Heart right ventricle (tissue), 16 donors: Measurements from ENCODE around the gene GCK. TPM values are rescaled to one million over a fixed set of nuclear protein-coding genes. Genes with fewer than 3 reads are reported as not detected.
A peak's percentile ranks its signal among the peaks of the same experiment; 100 is the strongest.

ENCODE experiments used
- ATAC-seq, 8 donors: fragments of 200-7000 bp; cut with Tn5 transposase; one replicate each; pipeline ENCODE4 v1.9.1; 2020; ENCODE audit warnings: mild to moderate bottlenecking in 8 of 8, moderate library complexity in 8 of 8, moderate number of reproducible peaks in 1 of 8
- DNase-seq, 2 donors: peaks; one replicate each; pipeline ENCODE4 v3.0.0-alpha.2; 2020
- H3K27ac ChIP-seq, 10 donors: fragments of 200-600 bp; sonication (generic) in 2 of 10; one replicate each; pipeline versions ENCODE4 v1.5.0 to v1.8.0; 2020 to 2022; ENCODE audit warnings: mild to moderate bottlenecking in 3 of 10
- H3K27me3 ChIP-seq, 7 donors: fragments of 200-600 bp; one replicate each; pipeline ENCODE4 v1.8.0; 2021 to 2022; ENCODE audit warnings: mild to moderate bottlenecking in 2 of 7
- H3K36me3 ChIP-seq, 9 donors: fragments of 200-600 bp; sonication (generic) in 1 of 9; one replicate each; pipeline versions ENCODE4 v1.5.0 to v1.8.0; 2020 to 2022; ENCODE audit warnings: mild to moderate bottlenecking in 2 of 9
- H3K4me1 ChIP-seq, 9 donors: fragments of 200-600 bp; sonication (generic) in 1 of 9; one replicate each; pipeline versions ENCODE4 v1.5.0 to v1.8.0; 2020 to 2022; ENCODE audit warnings: mild to moderate bottlenecking in 4 of 9
- H3K4me3 ChIP-seq, 10 donors: fragments of 200-600 bp; sonication (generic) in 2 of 10; one replicate each; pipeline versions ENCODE4 v1.5.0 to v1.8.0; 2020 to 2022; ENCODE audit warnings: mild to moderate bottlenecking in 7 of 10, moderate library complexity in 2 of 10
- H3K9me3 ChIP-seq, 11 donors: fragments of 200-600 bp in 10 of 11; sonication (generic) in 2 of 11; one replicate each; pipeline versions ENCODE4 v1.5.0 to v1.8.0; 2013 to 2022; ENCODE audit warnings: mild to moderate bottlenecking in 2 of 11, control low read depth in 1 of 11, moderate library complexity in 1 of 11
- WGBS, 2 donors: extraction: QIAGEN DNeasy Blood & Tissue Kit; methylation state at CpG; one replicate each; pipeline ENCODE4 v1.1.7; 2013; ENCODE audit warnings: inconsistent platforms in 1 of 2; 5-methylcytosine and 5-hydroxymethylcytosine counted together
- intact Hi-C, 10 donors: fragments of 100-400 bp; cut with DNase I; formaldehyde crosslinking; loops; one replicate each; pipeline versions ENCODE4 v1.11.1 to v1.14.2; 2022
- polyA plus RNA-seq, 2 donors: library from polyadenylated mRNA; stranded (reverse); fragments of 200-250 nt; gene quantifications; one replicate each; pipeline ENCODE4 v1.2.3, GENCODE V29; 2013
- total RNA-seq, 10 donors: library from RNA; stranded (reverse); fragmentation: NEBNext Ultra II Directional in 3 of 10; extraction: Animal tissue kit (Norgen Biotek cat#: 25700) in 3 of 10; gene quantifications; one replicate each; pipeline versions ENCODE4 v1.2.1 to v1.2.4, GENCODE V29; 2021 to 2023
- TF ChIP-seq, protein P1 (sequence below), 9 donors: fragments of 200-600 bp; sonication (generic) in 2 of 9; IDR thresholded peaks; one replicate each; pipeline versions ENCODE4 v1.5.0 to v1.8.0; 2021 to 2022; ENCODE audit warnings: antibody characterized with exemption in 9 of 9, mild to moderate bottlenecking in 5 of 9, moderate library complexity in 1 of 9
- donor health status: Arrhythmogenic right ventricular cardiomyopathy.
- donor health status: ischemic (EF 13 %, LVEDD 7.1; RV severe dilation, severe dysfunction).
- donor health status: healthy with polysubstance abuse.
- donor health status: DM: no; HTN: yes; CAD: no.
- donor health status: DM: no; HTN: no; CAD: no.
- donor health status: ischemic (EF 25% LVEDD 6.9; RV normal size, moderate dysfunction).
- donor health status: ischemic (EF 25% LVEDD 5.7; RV mildly dilated, moderate dysfunction).
- donor health status: healthy.
- donor health status: DM: yes; HTN: yes; CAD: no.
- donor health status: Ischemic cardiomyopathy.
- donor health status: ischemic (EF 35%, LVEDD 5.7; RV mildly dilated, moderate dysfunction).
- donor health status: nonischemic (EF 11% LVEDD 7.7; RV severe dilation, severe dysfunction).
- donor health status: DM: yes; HTN: yes; CAD: no.
- donor health status: PGD.
- donor health status: ischemic (EF 29% LVEDD 5.4; RV normal size, mild dysfunction).
- donor health status: nonischemic (EF 23%, LVEDD 6.1; RV moderate dilation, normal function).

Gene GCK
- total and polyA plus RNA-seq, 12 donors = 0.50 to 6.0 (median 1.5) TPM

- no peak for ATAC-seq
- TF ChIP-seq, protein P1, sequence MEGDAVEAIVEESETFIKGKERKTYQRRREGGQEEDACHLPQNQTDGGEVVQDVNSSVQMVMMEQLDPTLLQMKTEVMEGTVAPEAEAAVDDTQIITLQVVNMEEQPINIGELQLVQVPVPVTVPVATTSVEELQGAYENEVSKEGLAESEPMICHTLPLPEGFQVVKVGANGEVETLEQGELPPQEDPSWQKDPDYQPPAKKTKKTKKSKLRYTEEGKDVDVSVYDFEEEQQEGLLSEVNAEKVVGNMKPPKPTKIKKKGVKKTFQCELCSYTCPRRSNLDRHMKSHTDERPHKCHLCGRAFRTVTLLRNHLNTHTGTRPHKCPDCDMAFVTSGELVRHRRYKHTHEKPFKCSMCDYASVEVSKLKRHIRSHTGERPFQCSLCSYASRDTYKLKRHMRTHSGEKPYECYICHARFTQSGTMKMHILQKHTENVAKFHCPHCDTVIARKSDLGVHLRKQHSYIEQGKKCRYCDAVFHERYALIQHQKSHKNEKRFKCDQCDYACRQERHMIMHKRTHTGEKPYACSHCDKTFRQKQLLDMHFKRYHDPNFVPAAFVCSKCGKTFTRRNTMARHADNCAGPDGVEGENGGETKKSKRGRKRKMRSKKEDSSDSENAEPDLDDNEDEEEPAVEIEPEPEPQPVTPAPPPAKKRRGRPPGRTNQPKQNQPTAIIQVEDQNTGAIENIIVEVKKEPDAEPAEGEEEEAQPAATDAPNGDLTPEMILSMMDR (IDR thresholded peaks at IDR 0.05) = no peak
These were observed 66.7 kb downstream of the GCK start for GRCh38 chr7:44122529-44122928.

DNA sequence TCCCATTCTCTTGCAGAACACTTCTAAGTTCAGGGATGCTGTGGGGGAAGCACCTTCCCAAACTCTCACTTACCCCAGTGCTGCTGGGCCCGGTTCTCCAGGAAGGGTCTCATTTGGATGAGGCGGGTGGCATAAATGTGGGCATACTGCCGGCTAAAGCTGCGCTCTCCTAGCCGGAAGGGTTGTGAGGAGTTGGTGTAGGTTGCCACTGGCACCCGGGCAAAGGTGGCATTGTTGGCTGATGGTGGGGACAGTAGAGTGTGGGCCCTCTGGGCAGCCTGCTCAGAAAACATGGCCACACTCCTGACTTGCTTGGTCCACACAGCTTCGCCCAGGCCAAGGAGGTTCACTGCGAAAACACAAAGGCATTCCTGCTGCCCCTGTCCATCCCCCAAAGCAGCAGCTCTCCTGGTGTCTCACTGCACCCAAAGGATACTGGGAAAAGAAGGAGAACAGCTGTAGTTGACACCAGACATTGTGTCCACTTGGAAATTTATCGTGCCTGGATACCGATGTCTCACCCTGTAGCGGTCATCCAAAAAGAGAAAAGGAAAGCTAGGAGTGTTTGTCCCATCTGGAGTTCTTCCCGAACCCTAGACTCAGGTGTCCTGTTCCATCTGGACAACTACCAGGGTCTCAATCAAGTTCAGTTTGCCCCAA lies 67.3 kb downstream of the GCK start:
- intact Hi-C loops = loop anchor here in 6 of 10 donors (2.0 to 5.0 kb wide), 5 partner anchors 35 to 80 kb away; partner anchors contain the start of genes POLM (in 4 of the 6) and YKT6 (in 1 of the 6)
- no peak for DNase-seq
- H3K4me3 ChIP-seq = peak overlapping the region in 2 of 10 donors; percentile 86 to 90

More at GRCh38 chr7:44122529-44122928, 66.7 kb downstream of the GCK start:
- peaks cover 0 to 43% (median 0%) of the 10 kb centered on the region in 9 donors for H3K36me3 ChIP-seq
- H3K4me3 ChIP-seq = peak overlapping the region; percentile 33 to 90 (median 74)
- no peak for DNase-seq
- intact Hi-C loops = loop anchor here in 6 of 10 donors (2.0 to 5.0 kb wide), 5 partner anchors 35 to 80 kb away; partner anchors contain the start of genes POLM (in 4 of the 6) and YKT6 (in 1 of the 6)
- H3K4me1 ChIP-seq = peaks cover 0 to 47% (median 18%) of the 10 kb centered on the region in 9 donors
- H3K9me3 ChIP-seq = peaks cover 0 to 7% (median 0%) of the 10 kb centered on the region in 11 donors
- WGBS, 2 donors = 46 to 60% methylated on average over 1 of the region's 1 CpG
- H3K27ac ChIP-seq = peak overlapping the region in 9 of 10 donors; percentile 80 to 94 (median 89)
- H3K27me3 ChIP-seq = no peaks in the 10 kb centered on the region

DNA sequence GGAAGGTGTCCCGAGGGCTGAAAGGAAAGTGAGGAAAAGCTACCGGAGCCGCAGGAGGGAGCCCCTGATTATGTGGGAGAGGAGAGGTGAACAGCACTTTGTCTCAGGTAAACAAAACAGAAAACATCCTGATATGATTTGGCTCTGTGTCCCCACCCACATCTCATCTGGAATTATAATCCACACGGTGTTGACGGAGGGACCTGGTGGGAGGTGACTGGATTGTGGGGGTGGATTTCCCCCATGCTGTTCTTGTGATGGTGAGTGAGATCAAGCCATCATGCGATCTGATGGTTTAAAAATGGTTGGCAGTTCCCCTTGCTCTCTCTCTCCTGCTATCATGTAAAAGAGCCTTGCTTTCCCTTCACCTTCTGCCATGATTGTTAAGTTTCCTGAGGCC lies 68.8 kb downstream of the GCK start:
- Histone ChIP-seq H3K4me3 (no peak overlapping the region), H3K36me3 (peaks cover 0 to 64% (median 0%) of the 10 kb centered on the region in 9 donors), H3K4me1 (peaks cover 0 to 51% (median 18%) of the 10 kb centered on the region in 9 donors), H3K27ac (no peak overlapping the region), H3K9me3 (no peaks in the 10 kb centered on the region), H3K27me3 (no peaks in the 10 kb centered on the region)
- TF ChIP-seq, protein P1 (IDR thresholded peaks at IDR 0.05) = no peak
- DNase-seq = no peak
- ATAC-seq = no peak
- intact Hi-C loops = loop anchor here in 4 of 10 donors (5.0 kb wide), 4 partner anchors 33 to 82 kb away; partner anchors contain the start of genes POLM (in 1 of the 4) and YKT6 (in 1 of the 4)
- 66 to 71% methylated on average over 6 of the region's 6 CpGs for WGBS, 2 donors

More for the DNA sequence above, 67.3 kb downstream of the GCK start:
- TF ChIP-seq, protein P1 (IDR thresholded peaks at IDR 0.05) = no peak
- WGBS, 2 donors = 94% methylated on average over 12 of the region's 12 CpGs
- Histone ChIP-seq H3K27ac (peak overlapping the region in 2 of 10 donors; percentile 89 to 90), H3K4me1 (peaks cover 0 to 47% (median 18%) of the 10 kb centered on the region in 9 donors), H3K36me3 (peaks cover 0 to 50% (median 0%) of the 10 kb centered on the region in 9 donors), H3K9me3 (peaks cover 0 to under 1% (median 0%) of the 10 kb centered on the region in 11 donors), H3K27me3 (no peaks in the 10 kb centered on the region)
- ATAC-seq = no peak

DNA sequence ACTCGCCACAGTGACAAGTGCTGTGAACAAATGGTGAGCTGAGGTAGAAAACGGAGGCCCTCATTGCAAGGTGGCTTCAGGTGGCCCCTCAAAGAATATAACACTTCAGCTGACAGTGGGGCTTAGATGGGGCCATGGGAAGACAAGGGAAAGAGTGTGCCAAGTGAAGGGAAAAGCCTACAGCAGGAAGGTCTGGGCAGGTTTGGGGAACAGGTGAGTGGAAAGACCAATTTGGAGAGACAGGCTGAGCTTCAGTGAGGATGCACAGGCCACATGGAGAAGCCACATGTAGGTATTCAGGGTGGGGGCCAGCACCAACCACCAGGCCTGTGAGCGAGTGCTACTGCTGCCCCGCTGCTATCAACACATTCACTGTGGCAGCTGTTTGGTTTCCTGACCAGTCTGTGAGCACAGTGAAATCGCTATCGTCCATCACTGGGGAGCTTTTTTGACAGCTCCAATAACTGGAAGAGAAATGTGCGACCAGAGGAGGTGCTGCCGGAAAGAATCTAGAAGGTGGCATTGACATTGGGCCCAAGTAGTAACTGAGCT lies 69.3 kb downstream of the GCK start:
- WGBS, 2 donors = 59 to 65% methylated on average over 8 of the region's 8 CpGs
- Histone ChIP-seq H3K27ac (no peak overlapping the region), H3K4me1 (peaks cover 0 to 55% (median 19%) of the 10 kb centered on the region in 9 donors), H3K4me3 (no peak overlapping the region), H3K36me3 (peaks cover 0 to 69% (median 0%) of the 10 kb centered on the region in 9 donors), H3K9me3 (no peaks in the 10 kb centered on the region), H3K27me3 (no peaks in the 10 kb centered on the region)
- intact Hi-C loops = loop anchor here in 5 of 10 donors (5.0 kb wide), 4 partner anchors 33 to 82 kb away; partner anchors contain the start of genes POLM (in 2 of the 5) and YKT6 (in 1 of the 5)
- DNase-seq = no peak
- no peak for ATAC-seq
- TF ChIP-seq, protein P1 (IDR thresholded peaks at IDR 0.05) = no peak
